HT1080 (cell line): ENCODE measurements around the gene PARK7. TPM values are rescaled to one million over a fixed set of nuclear protein-coding genes. Genes with fewer than 3 reads are reported as not detected.

ENCODE experiments used
- DNase-seq: peaks from one replicate; pipeline ENCODE4 v3.0.0-alpha.2; 2015; ENCODE audit warnings: low read depth
- total RNA-seq: library from RNA; depleted of rRNA; stranded (reverse); fragments of >200 nt; shearing (Covaris generic); gene quantifications from 2 replicates; pipeline ENCODE4 v1.2.3, GENCODE V29; 2014

The PARK7 gene
- total RNA-seq, 1 experiment from 2014 or later, result 280 TPM

- DNase-seq, result no peak
Observed at GRCh38 chr1:8006037-8006963, 44.8 kb downstream of the PARK7 start.

- DNase-seq, result no peak
Observed at GRCh38 chr1:8009043-8010002, 47.8 kb downstream of the PARK7 start.

- DNase-seq, result peak; percentile 38
Observed at GRCh38 chr1:8010080-8010664, 48.7 kb downstream of the PARK7 start.

GRCh38 chr1:8011016-8011415, 49.5 kb downstream of the PARK7 start:
- DNase-seq, result no peak

- DNase-seq, result no peak
Observed at GRCh38 chr1:8011923-8012858, 50.7 kb downstream of the PARK7 start.

- no peak for DNase-seq
Observed at GRCh38 chr1:8012955-8013354, 51.4 kb downstream of the PARK7 start.

GRCh38 chr1:8013399-8013798, 51.9 kb downstream of the PARK7 start:
- DNase-seq, result no peak

GRCh38 chr1:8013800-8014199, 52.3 kb downstream of the PARK7 start:
- DNase-seq, result no peak

- no peak for DNase-seq
Observed at GRCh38 chr1:8014381-8014988, 53.0 kb downstream of the PARK7 start.

- peak; percentile 82 for DNase-seq
Observed at GRCh38 chr1:8015036-8015808, 53.7 kb downstream of the PARK7 start.

GRCh38 chr1:8015809-8016165, 54.3 kb downstream of the PARK7 start:
- DNase-seq, result peak; percentile 24

- DNase-seq, result peak; percentile 31
Observed at GRCh38 chr1:8016210-8016894, 54.8 kb downstream of the PARK7 start.

- DNase-seq, result no peak
Observed at GRCh38 chr1:8016895-8017241, 55.4 kb downstream of the PARK7 start.

GRCh38 chr1:8017495-8018197, 56.1 kb downstream of the PARK7 start:
- DNase-seq, result peak; percentile 56

- peak; percentile 52 for DNase-seq
Observed at GRCh38 chr1:8018492-8019228, 57.1 kb downstream of the PARK7 start.

GRCh38 chr1:8019229-8019620, 57.7 kb downstream of the PARK7 start:
- no peak for DNase-seq

GRCh38 chr1:8020032-8020431, 58.5 kb downstream of the PARK7 start:
- peak; percentile 83 for DNase-seq
